Stimulated activated CD4-positive, alpha-beta T cell treated with anti-CD3 and anti-CD28 coated beads, Interleukin-2, amount 100 ng/mL, for 24 hours (primary cell): Measurements from ENCODE around the gene PPP1R10.

Experiments
- DNase-seq, 2 donors: peaks; one replicate each; pipeline ENCODE4 v3.0.0-alpha.2; 2020

The PPP1R10 gene

DNA sequence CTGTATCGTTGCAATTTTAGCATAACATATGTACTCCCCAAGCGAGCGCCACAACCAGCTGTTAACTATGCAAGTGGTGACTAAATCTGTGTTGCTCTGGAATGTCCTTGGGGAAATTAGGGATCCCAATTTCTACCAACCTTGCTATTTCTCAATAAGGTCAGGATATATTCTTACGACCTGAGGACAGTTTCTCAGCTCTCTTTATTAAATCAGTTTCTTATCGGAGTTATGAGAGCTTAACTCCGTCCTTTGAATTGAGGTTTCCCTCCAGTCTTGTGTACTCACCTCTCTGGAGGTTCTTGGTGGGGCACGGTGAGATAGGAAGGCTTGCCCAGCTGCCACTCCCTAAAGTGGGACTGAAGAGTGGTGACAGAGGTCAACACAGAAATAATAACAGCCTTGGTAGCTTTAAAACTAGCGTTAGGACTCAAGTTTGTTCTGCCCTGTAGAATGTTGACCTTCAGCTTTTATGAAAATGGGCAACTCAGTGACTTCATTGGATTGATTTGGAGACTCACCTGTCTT, 1.3 kb upstream of the PPP1R10 start:
- DNase-seq, result no peak

DNA sequence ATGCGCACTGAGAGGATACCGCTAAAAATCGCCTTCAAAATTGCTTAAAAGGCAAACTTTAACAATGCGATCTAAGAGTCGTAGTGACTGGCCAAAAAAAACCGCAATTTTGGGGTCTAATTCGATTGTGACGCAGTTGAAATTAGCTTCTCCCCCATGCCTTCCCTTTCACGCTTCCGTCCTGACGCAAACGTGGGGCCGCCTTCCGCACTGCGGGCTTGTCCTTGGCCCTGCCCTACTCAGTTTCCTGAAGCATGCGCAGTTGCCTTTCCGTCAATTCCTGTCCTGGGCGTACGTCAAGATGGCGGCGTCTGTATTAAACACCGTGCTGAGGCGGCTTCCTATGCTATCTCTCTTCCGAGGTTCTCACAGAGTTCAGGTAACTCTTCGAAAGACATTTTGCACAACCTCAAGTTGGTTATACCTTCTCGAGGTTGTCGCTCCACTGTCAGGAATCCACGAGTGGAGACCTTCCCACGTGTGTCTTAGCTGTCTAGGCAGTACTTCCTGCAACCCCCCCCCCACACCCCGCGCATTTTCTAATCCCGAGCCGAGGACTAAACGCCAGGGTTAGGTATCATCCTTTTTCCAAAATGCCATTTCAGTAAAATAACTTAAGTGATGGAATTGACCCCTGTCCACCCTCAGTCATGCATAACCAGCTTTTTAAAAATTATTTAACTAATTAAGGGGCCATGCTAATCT, 674 bp upstream of the PPP1R10 start, which contains the start of gene MRPS18B:
MRPS18B (plus strand) TSS at position 276 of the 705 bp plus-strand sequence; CDS start at position 302, 26 bp downstream.
- peak; percentile 95 to 98 for DNase-seq

GRCh38 chr6:30615958-30616810, 859 bp downstream of the PPP1R10 start:
- peak in 1 of 2 donors; percentile 50 for DNase-seq

- peak; percentile 33 to 53 for DNase-seq
These were observed 1.7 kb downstream of the PPP1R10 start for GRCh38 chr6:30615219-30615957.

DNA sequence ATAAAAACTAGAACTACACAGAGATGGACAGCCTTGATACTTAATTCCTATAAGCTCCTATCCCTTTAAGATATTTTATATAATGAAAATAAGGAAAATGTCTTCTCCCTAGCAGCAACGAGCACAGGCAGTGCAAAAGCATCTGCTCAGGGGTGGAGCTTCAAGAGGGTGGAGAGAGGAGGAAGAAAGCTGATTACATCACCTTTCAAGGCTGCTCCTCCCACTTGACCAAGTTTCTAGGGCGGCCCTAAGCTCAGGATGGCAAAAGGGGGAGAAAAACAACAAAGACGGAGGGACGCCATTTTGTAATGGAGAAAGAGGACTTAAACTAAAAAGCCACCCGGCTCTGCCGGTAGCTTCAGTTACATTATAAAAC, 2.2 kb downstream of the PPP1R10 start:
- DNase-seq, result peak; percentile 71 to 86

DNA sequence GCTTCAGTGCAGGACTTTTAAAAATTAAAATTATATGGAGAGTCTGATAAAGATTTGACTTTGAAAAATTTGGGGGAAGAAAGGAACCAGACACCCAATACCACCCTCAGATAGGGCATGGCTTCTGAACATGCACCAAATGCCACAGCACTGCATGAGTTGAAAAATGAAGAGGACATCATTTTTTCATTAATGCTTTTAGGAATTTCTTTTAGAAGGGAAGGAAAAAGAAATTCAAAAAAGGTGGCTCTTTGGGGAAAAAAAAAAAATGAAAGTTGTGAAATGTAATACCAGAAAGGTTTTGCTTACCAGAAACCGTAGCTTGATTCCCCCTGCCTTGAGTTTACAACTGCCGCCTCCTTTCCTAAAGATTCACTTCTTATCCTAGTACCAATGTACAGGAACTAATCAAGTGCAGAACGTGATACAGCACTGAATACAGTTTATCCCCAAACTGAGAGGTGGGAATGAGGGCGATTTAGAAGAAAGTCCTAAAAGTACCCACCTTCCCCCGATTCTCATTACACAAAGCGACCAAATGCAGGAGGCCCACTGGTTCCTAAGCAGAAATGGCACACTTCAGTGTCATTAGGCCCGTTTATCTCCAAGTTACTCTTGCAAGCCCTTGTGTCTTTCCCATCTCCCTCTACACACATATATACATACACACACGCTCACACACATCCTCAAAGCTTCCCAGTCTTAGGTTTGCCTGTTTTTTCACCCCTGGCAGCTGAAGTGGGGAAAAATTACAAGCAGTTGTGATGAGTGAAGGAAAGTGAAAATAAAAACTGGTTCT, 2.8 kb downstream of the PPP1R10 start:
- no peak for DNase-seq

DNA sequence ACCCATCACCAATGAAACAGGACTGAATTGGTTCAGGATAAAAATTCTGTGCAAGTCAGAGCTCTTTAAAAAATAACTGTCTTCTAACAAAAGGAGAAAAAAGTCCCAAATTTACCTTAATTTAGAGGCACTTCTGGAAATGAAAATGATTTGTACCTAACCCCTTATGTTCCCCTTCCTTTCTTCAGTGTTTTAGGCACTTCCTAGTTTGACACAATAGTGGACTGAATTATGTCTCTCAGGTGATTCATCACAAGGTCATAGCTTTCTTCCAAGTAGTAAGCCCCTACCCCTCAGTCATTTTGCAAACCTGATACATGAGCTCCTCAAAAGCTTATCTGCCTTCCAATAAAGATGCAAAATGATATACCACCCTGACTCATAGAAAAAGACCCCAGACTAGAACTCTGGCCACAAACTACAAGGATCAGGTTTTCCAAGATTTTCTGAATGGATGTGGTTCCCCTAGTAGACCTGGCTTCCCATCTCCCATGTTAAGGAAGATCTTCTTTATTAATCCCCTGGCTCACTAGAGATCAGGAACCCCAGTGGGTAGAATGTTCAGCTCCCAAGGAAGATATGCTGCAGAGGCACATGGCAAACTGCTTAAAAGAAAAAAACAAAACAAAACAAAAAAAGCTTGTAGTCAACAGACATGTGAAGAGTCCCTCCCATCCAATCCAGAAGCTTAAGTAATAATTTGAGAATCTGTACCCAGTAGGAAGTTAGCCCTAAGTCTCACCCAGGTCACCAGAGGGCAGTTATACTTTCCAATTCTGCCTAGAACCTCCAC, 3.6 kb downstream of the PPP1R10 start:
- DNase-seq, result no peak

GRCh38 chr6:30612687-30613248, 4.3 kb downstream of the PPP1R10 start:
- no peak for DNase-seq

- no peak for DNase-seq
These were observed 4.8 kb downstream of the PPP1R10 start for GRCh38 chr6:30612213-30612612.

GRCh38 chr6:30611856-30612194, 5.2 kb downstream of the PPP1R10 start:
- DNase-seq, result no peak

DNA sequence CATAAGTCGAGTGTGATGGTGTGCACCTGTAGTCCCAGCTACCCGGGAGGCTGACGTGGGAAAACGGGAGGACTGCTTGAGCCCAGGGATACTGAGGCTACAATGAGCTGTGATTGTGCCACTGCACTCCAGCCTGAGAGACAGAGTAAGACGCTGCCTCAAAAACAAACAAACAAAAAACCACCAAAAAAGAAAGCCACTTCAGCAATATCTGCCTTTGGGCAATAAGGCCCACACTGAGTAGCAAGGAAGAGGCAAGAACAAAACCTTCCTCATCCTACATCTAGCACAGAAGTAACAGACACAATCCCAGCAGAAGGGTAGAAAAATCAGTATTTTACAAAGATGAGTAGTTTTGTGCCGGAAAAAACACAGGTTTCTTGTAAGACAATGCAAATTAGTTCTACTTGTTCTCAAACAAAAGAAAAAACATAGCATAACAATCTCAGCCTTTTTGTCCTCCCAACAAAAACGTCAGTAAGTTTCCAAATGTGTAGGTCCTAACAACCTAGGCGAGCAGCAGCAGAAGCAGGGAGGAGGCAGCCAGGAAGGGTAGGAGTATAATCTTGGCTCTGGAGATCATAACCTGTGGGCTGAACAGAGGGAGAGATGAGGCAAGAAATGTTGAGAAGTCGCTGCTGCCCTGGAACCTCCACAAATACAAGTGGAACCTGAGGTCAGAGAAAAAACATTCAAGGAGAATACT, 5.7 kb downstream of the PPP1R10 start:
- no peak for DNase-seq

DNA sequence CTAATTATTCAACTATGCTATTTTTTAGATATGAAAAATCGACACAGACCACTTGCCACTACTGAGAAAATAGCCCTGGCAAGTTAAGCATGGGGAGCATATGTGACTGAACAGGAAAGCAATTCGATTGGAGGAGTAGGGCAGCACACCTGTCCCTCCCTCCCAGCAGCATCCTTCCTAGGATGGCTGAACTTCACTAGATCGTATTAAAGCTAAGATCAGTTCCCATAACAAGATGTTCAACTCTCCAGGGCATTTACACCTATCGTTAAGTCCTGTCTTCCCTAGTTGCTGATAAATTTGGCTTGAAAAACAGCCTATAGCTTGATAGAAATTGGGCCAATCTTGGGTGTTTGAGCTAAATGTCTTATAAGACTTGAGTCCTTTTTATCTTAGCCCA, 7.0 kb downstream of the PPP1R10 start:
- DNase-seq, result no peak

- no peak for DNase-seq
These were observed 13.1 kb downstream of the PPP1R10 start for GRCh38 chr6:30603961-30604360.

DNA sequence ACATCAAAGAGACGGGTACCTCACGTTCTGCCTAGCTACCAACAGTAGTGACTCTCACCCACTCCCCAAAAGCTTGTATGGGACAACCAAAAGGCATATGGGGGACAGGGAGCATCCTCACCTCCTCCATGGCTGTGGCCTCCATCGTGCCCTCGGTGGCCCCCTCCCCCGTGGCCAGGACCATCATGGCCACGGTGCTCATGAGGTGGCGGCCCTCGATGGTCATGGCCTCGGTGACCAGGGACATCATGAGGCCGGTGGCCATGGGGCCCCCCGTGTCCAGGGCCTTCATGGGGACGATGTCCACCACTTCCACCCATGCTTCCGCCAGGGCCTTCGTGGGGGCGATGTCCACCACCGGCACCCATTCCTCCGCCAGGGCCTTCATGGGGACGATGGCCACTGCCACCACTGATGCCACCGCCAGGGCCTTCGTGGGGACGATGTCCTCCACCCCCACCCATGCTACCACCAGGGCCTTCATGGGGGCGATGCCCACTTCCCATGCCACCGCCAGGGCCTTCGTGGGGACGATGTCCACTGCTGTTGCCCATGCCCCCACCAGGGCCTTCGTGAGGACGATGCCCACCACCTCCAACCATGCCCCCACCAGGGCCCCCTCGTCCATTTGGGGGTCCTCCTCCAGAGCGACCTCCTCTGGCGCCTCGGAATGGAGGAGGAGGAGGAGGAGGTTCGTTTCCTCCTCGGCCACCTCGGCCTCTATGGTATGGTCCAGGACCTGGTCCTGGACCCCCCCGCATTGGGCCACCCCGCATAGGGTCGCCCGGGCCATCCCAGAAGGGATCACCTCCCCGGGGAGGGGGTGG, 15.0 kb downstream of the PPP1R10 start:
- DNase-seq, result no peak

DNA sequence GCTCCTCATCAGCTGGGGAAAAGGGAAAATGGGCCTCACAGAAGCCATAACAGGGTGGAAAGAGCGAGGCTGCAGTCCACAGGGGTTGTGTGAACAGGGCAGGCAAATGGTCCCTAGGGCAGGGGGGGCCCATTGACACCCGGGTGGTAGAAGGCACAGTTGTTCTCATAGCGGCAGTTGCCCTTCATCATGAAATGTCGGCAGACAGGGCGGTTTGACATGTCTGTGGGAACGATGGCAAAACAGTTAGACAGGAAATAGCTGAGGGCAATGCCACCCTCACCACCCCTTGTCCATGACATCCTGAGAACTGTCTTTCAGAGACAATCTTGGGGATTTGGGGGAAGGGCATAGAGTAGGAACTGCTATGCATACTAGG, 15.6 kb downstream of the PPP1R10 start:
- no peak for DNase-seq

DNA sequence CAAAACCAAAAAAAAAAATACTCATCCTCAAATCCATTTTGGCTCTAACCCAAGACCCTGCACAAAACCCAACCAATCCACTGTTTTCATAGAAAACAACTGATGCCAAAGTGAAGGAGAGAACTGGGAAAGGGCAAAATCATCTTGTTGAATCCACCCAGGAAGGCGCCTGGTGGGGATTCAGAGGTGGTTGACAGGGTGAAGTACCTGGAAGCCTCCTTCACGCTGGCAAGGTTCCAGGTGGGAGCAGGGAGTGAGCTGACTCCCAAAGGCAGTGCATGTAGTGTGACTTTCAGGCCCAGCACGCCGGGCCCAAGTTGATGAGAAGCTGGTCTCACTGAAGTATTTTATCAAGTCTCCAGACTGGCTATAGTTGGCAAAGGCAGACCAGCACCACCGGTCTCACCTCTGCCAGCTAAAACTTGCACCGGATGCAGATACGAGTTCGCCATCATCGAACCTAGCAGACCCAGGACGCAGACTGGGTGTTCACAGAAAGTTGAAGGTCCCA, 16.5 kb downstream of the PPP1R10 start:
- DNase-seq, result no peak

- DNase-seq, result no peak
These were observed 17.3 kb downstream of the PPP1R10 start for GRCh38 chr6:30599625-30600324.

DNA sequence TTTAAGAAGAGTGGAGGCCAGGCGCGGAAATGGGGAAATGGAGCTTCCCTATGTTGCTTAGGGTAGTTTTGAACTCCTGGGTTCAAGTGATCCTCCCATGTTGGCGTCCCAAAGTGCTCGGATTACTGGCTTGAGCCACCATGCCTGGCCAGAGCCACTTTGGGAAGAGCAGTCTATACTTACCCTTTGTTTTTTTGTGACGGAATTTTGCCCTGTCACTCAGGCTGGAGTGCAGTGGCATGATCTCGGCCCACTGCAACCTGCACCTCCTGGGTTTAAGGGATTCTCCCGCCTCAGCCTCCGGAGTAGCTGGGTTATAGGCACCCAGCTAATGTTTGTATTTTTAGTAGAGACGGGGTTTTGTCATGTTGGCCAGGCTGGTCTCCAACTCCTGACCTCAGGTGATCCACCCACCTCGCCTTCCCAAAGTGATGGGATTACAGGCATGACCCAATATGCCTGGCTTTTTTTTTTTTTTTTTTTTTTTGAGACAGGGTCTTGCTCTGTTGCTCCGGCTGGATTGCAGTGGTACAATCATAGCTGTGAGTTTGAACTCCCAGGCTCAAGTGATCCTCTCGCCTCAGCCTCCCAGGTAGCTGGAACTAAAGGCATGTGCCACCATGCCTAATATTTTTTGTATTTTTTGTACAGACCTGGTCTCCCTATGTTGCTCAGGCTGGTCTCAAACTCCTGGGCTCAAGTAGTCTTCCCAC, 18.0 kb downstream of the PPP1R10 start:
- DNase-seq, result no peak
